Testis (tissue), 2 donors: ENCODE measurements around the gene HYLS1.

ENCODE experiments used
- CTCF ChIP-seq, 3 experiments: fragments of 450-650 bp in 2 of 3; fragments of 200-600 bp in 1 of 3; sonication (generic) in 1 of 3; IDR thresholded peaks; one replicate each; pipeline ENCODE4 v1.5.1; 2016 to 2019; ENCODE audit warnings: antibody characterized with exemption in 3 of 3, mild to moderate bottlenecking in 2 of 3, moderate library complexity in 1 of 3
- POLR2A ChIP-seq: fragments of 450-650 bp; IDR thresholded peaks from one replicate; pipeline ENCODE4 v1.6.1; 2017; ENCODE audit warnings: antibody characterized with exemption, mild to moderate bottlenecking, moderate library complexity

GRCh38 chr11:125887373-125888324 is at the start of gene HYLS1:
- peak in 2 of 3 experiments; percentile 17 to 22 for TF ChIP-seq CTCF (IDR thresholded peaks at IDR 0.05)
- TF ChIP-seq POLR2A, result no peak
